IMR-90 (cell line): ENCODE measurements around the gene TCF20. TPM values are rescaled to one million over a fixed set of nuclear protein-coding genes. Genes with fewer than 3 reads are reported as not detected.

Experiments
- ATAC-seq: fragments of 200-7000 bp; cut with Tn5 transposase; 2 replicates; pipeline ENCODE4 v1.9.1; 2020; ENCODE audit warnings: low read depth, mild to moderate bottlenecking, moderate library complexity
- BruUV-seq: library from RNA; stranded (reverse); fragments of 400-500 nt; replicated peaks from 2 replicates; lab custom pipeline; 2021; lab: Mats Ljungman, UMichigan
- CTCF ChIA-PET: fragments of 300-600 bp; formaldehyde crosslinking; extraction: SDS; loops from one replicate; lab custom pipeline; 2021; ENCODE audit warnings: antibody characterized with exemption; lab: Yijun Ruan, JAX
- POLR2A ChIA-PET: fragments of 300-600 bp; sonication (Branson Sonifier 250); formaldehyde crosslinking; loops from one replicate; lab custom pipeline; 2022; ENCODE audit warnings: antibody characterized with exemption; ENCODE audit not compliant: unreplicated experiment; lab: Charles Lee
- DNase-seq: peaks from one replicate; pipeline ENCODE4 v3.0.0; 2013
- H2AFZ ChIP-seq: replicated peaks from 2 replicates; pipeline ENCODE3; 2013; ENCODE audit warnings: low read length, mild to moderate bottlenecking; ENCODE audit not compliant: poor library complexity
- H2AK5ac ChIP-seq: 2 replicates; pipeline ENCODE4 v1.6.1; 2013; ENCODE audit warnings: low read depth, low read length, inconsistent platforms
- H2AK9ac ChIP-seq: replicated peaks from 2 replicates; pipeline ENCODE3; 2013; ENCODE audit warnings: mild to moderate bottlenecking, low read depth, low read length, moderate library complexity; ENCODE audit not compliant: poor library complexity
- H2BK120ac ChIP-seq: 2 replicates; pipeline ENCODE4 v1.6.1; 2013; ENCODE audit warnings: low read depth, low read length, inconsistent platforms
- H2BK15ac ChIP-seq: 3 replicates; pipeline ENCODE4 v1.6.1; 2013; ENCODE audit warnings: low read depth, low read length, inconsistent platforms
- H2BK20ac ChIP-seq: 2 replicates; pipeline ENCODE4 v1.6.1; 2013; ENCODE audit warnings: low read depth, mild to moderate bottlenecking, inconsistent platforms, low read length, moderate library complexity
- H2BK5ac ChIP-seq: 2 replicates; pipeline ENCODE4 v1.6.1; 2013; ENCODE audit warnings: mild to moderate bottlenecking, low read depth, low read length, inconsistent platforms; ENCODE audit not compliant: poor library complexity, severe bottlenecking
- H3K14ac ChIP-seq: replicated peaks from 2 replicates; pipeline ENCODE4 v1.6.1; 2013; ENCODE audit warnings: low read depth, low read length, inconsistent platforms
- H3K18ac ChIP-seq: 2 replicates; pipeline ENCODE4 v1.6.1; 2013; ENCODE audit warnings: low read depth, low read length, control low read depth
- H3K23ac ChIP-seq: 2 replicates; pipeline ENCODE4 v1.6.1; 2013; ENCODE audit warnings: low read depth, low read length, inconsistent platforms
- H3K27ac ChIP-seq: 2 replicates; pipeline ENCODE4 v1.5.1; 2013; ENCODE audit warnings: mild to moderate bottlenecking, control low read depth, low read length; ENCODE audit not compliant: insufficient read depth
- H3K27me3 ChIP-seq: 2 replicates; pipeline ENCODE4 v1.6.1; 2013; ENCODE audit warnings: low read length; ENCODE audit not compliant: control insufficient read depth, insufficient read depth
- H3K36me3 ChIP-seq: 2 replicates; pipeline ENCODE4 v1.6.1; 2013; ENCODE audit warnings: low read length, mixed read lengths; ENCODE audit not compliant: control insufficient read depth, insufficient read depth
- H3K4ac ChIP-seq: 2 replicates; pipeline ENCODE4 v1.6.1; 2013; ENCODE audit warnings: low read depth, low read length, inconsistent platforms
- H3K4me1 ChIP-seq: 2 replicates; pipeline ENCODE4 v1.6.1; 2013; ENCODE audit warnings: low read length, mixed read lengths; ENCODE audit not compliant: control insufficient read depth, insufficient read depth
- H3K4me2 ChIP-seq: 2 replicates; pipeline ENCODE4 v1.6.1; 2013; ENCODE audit warnings: low read depth, mild to moderate bottlenecking, control low read depth, low read length, moderate library complexity
- H3K4me3 ChIP-seq: 2 replicates; pipeline ENCODE4 v1.5.1; 2013; ENCODE audit warnings: low read depth, mild to moderate bottlenecking, control low read depth, low read length, moderate library complexity; ENCODE audit not compliant: insufficient read depth
- H3K56ac ChIP-seq: 2 replicates; pipeline ENCODE4 v1.6.1; 2013; ENCODE audit warnings: low read length, inconsistent platforms; ENCODE audit not compliant: insufficient read depth; ENCODE audit errors: extremely low read depth
- H3K79me1 ChIP-seq, 2 experiments: 2 replicates each; pipeline ENCODE4 v1.6.1; 2013; ENCODE audit warnings: low read length in 2 of 2, inconsistent platforms in 1 of 2, low read depth in 1 of 2
- H3K9ac ChIP-seq: 2 replicates; pipeline ENCODE4 v1.6.1; 2013; ENCODE audit warnings: low read depth, low read length, control low read depth
- H3K9me1 ChIP-seq: 2 replicates; pipeline ENCODE4 v1.6.1; 2013; ENCODE audit warnings: low read length, inconsistent platforms; ENCODE audit not compliant: insufficient read depth
- H3K9me3 ChIP-seq: 2 replicates; pipeline ENCODE4 v1.6.1; 2013; ENCODE audit warnings: low read length; ENCODE audit not compliant: control insufficient read depth, insufficient read depth
- H4K20me1 ChIP-seq: 2 replicates; pipeline ENCODE4 v1.6.1; 2013; ENCODE audit warnings: low read length, inconsistent platforms; ENCODE audit not compliant: insufficient read depth
- H4K5ac ChIP-seq: 2 replicates; pipeline ENCODE4 v1.6.1; 2013; ENCODE audit warnings: mild to moderate bottlenecking, low read depth, low read length, control low read depth
- H4K8ac ChIP-seq, 2 experiments: 2 replicates each; pipeline ENCODE4 v1.6.1; 2013; ENCODE audit warnings: low read depth in 2 of 2, low read length in 2 of 2, control low read depth in 1 of 2, inconsistent platforms in 1 of 2
- H4K91ac ChIP-seq: 2 replicates; pipeline ENCODE4 v1.6.1; 2013; ENCODE audit warnings: low read depth, low read length, inconsistent platforms; ENCODE audit not compliant: insufficient read depth
- BHLHE40 ChIP-seq: fragments of 150-350 bp; IDR thresholded peaks from 2 replicates; pipeline ENCODE4 v1.6.1; 2016; ENCODE audit warnings: mild to moderate bottlenecking, low read depth, low read length
- CEBPB ChIP-seq: IDR thresholded peaks from 2 replicates; pipeline ENCODE4 v1.6.1; 2012; ENCODE audit warnings: low read depth, low read length, improper control_type of control experiment
- CHD1 ChIP-seq: IDR thresholded peaks from 2 replicates; pipeline ENCODE4 v1.6.1; 2012; ENCODE audit warnings: low read depth, low read length, improper control_type of control experiment
- FOS ChIP-seq: fragments of 150-350 bp; IDR thresholded peaks from 2 replicates; pipeline ENCODE4 v1.6.1; 2016; ENCODE audit warnings: low read depth, low read length
- MAFK ChIP-seq: IDR thresholded peaks from 2 replicates; pipeline ENCODE4 v1.6.1; 2012; ENCODE audit warnings: low read depth, low read length, improper control_type of control experiment
- MXI1 ChIP-seq: IDR thresholded peaks from 2 replicates; pipeline ENCODE4 v1.6.1; 2012; ENCODE audit warnings: low read depth, mild to moderate bottlenecking, low read length, moderate library complexity, borderline replicate concordance
- NFE2L2 ChIP-seq: fragments of 150-350 bp; IDR thresholded peaks from 2 replicates; pipeline ENCODE4 v1.6.1; 2016; ENCODE audit warnings: low read depth, mild to moderate bottlenecking, low read length
- POLR2A ChIP-seq: IDR thresholded peaks from 2 replicates; pipeline ENCODE4 v1.6.1; 2012; ENCODE audit warnings: mild to moderate bottlenecking, low read depth, low read length
- RAD21 ChIP-seq: IDR thresholded peaks from 2 replicates; pipeline ENCODE4 v1.6.1; 2012; ENCODE audit warnings: low read length, improper control_type of control experiment
- RCOR1 ChIP-seq: IDR thresholded peaks from 2 replicates; pipeline ENCODE4 v1.6.1; 2012; ENCODE audit warnings: mild to moderate bottlenecking, low read length, improper control_type of control experiment; ENCODE audit not compliant: insufficient replicate concordance
- RFX5 ChIP-seq: IDR thresholded peaks from 2 replicates; pipeline ENCODE4 v1.8.0; 2012; ENCODE audit warnings: low read depth, mild to moderate bottlenecking, low read length, moderate library complexity
- SMC3 ChIP-seq: fragments of 150-350 bp; IDR thresholded peaks from 2 replicates; pipeline ENCODE4 v1.6.1; 2016; ENCODE audit warnings: low read depth, mild to moderate bottlenecking, antibody characterized with exemption, low read length, moderate library complexity
- WGBS, 2 experiments: methylation state at CpG; one replicate each; pipeline versions ENCODE4 v1.1.5 to v1.1.7; 2013; ENCODE audit warnings: missing lambda C conversion rate in 2 of 2; ENCODE audit not compliant: insufficient read length in 1 of 2; ENCODE audit errors: extremely low coverage in 2 of 2; 5-methylcytosine and 5-hydroxymethylcytosine counted together
- dilution Hi-C: fragments of 300-500 bp; cut with HindIII; formaldehyde crosslinking; loops from one replicate; pipeline ENCODE4 v1.14.3; 2018; ENCODE audit warnings: low sequenced_read_pairs; ENCODE audit not compliant: unreplicated experiment
- in situ Hi-C: fragments of 300-500 bp; cut with MboI; formaldehyde crosslinking; loops from 3 replicates; pipeline ENCODE4 v1.14.3; 2019; ENCODE audit warnings: low sequenced_read_pairs, inconsistent platforms, mixed read lengths
- intact Hi-C: fragments of 100-400 bp; cut with micrococcal nuclease; formaldehyde crosslinking; loops from 2 replicates; pipeline ENCODE4 v1.10.0; 2022
- polyA plus RNA-seq, 3 experiments: library from polyadenylated mRNA; depleted of rRNA; stranded (reverse); fragments of >200 nt; gene quantifications; 2 replicates each; pipeline ENCODE4 v1.2.3, GENCODE V29; 2012; ENCODE audit warnings: low replicate concordance in 1 of 3
- total RNA-seq: library from RNA; depleted of rRNA; stranded (reverse); fragments of >200 nt; gene quantifications from 2 replicates; pipeline ENCODE4 v1.2.3, GENCODE V29; 2012
- TF ChIP-seq, protein P1 (sequence below): fragments of 150-350 bp; IDR thresholded peaks from 2 replicates; pipeline ENCODE4 v1.6.1; 2016; ENCODE audit warnings: low read depth, mild to moderate bottlenecking, low read length, moderate library complexity, borderline replicate concordance
- TF ChIP-seq, protein P2 (sequence below): conservative IDR thresholded peaks from 2 replicates; pipeline ENCODE4 v1.5.1; 2012; ENCODE audit warnings: mild to moderate bottlenecking, low read depth, low read length, improper control_type of control experiment
- TF ChIP-seq, protein P3 (sequence below): fragments of 150-350 bp; IDR thresholded peaks from 2 replicates; pipeline ENCODE4 v1.6.1; 2017; ENCODE audit warnings: mild to moderate bottlenecking, antibody characterized with exemption, low read length, low read depth

TCF20 gene
- total and polyA plus RNA-seq, 2 of the 4 experiments (the other 2 are of a cell fraction) = 8.9 to 23.7 TPM

DNA sequence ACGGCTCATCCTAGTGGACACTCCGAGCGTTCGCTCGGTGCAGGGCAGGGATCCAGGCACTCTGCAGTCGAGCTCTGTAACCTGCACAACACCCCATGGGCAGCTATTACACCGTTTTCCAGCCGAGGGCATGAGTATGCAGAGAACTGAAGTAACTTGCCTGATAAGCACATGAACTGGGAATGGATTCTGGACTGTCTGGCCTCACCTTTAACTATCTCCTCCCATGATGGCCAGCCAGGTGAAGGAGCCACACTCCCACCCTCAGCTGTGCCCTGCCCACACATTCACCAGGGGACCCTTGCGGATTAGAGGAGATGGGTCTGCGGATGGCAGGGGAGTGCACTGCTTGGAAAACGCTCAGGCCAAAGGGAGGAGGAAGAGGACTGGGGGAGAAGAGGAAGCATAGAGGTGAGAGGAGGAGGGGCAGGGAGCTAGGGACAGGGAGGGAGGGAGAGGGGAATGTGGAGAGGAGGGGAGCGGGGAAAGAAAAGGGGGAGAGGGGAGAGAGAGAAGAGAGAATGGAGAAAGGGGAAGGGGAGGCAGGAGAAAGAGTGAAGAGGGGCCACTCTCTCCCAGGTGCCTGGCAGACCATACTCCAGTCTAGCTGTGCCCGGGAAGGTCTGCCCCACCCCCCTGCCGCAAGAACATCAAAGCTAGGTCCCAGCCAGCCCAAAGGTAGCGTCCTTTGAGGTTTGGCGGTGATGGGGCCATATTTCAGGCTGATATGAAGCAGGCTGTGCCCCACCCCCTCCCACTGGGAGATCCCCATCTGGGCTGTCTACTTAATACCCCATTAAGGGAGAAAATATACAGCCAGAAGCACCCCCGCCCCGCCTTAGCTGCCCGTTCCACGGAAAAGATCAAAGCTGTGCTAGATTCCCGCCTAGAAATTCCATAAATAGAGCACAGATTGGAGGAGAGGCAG lies 33.2 kb upstream of the TCF20 start:
- Histone ChIP-seq H2AK5ac (no peak overlapping the region), H4K20me1 (no peaks in the 10 kb centered on the region; the same call in 1 of the 2 replicates), H3K79me1 (no peaks in the 10 kb centered on the region), H3K56ac (no peak overlapping the region), H3K27me3 (peaks cover 36% of the 10 kb centered on the region), H2BK20ac (no peak overlapping the region), H3K23ac (no peak overlapping the region), H3K9ac (no peak overlapping the region), H2BK5ac (no peak overlapping the region), H4K5ac (no peak overlapping the region), H3K14ac (no peak overlapping the region), H3K4me3 (no peak overlapping the region), H2BK15ac (no peak overlapping the region), H3K36me3 (no peaks in the 10 kb centered on the region), H3K4ac (no peak overlapping the region), H2BK120ac (no peak overlapping the region), H2AK9ac (no peak overlapping the region), H4K91ac (no peak overlapping the region), H3K4me2 (no peak overlapping the region), H3K18ac (no peak overlapping the region), H3K4me1 (peaks cover 2% of the 10 kb centered on the region; the same call in 1 of the 2 replicates), H3K9me1 (no peaks in the 10 kb centered on the region), H2AFZ (no peak overlapping the region), H4K8ac (no peak overlapping the region), H3K9me3 (no peaks in the 10 kb centered on the region), H3K27ac (no peak overlapping the region)
- ChIA-PET POLR2A (no interaction called here), CTCF (no interaction called here)
- in situ Hi-C loops = no loop called here
- WGBS, 2 experiments = 35% methylated on average over 5 of the region's 21 CpGs; no CpG with 5 or more reads in 1 of the 2 experiments
- dilution Hi-C loops = no loop called here
- ATAC-seq (no peak), DNase-seq (no peak)
- BruUV-seq = no TSS peak
- intact Hi-C loops = no loop called here
- no peak for TF ChIP-seq BHLHE40
- TF ChIP-seq FOS = no peak
- TF ChIP-seq, protein P1, sequence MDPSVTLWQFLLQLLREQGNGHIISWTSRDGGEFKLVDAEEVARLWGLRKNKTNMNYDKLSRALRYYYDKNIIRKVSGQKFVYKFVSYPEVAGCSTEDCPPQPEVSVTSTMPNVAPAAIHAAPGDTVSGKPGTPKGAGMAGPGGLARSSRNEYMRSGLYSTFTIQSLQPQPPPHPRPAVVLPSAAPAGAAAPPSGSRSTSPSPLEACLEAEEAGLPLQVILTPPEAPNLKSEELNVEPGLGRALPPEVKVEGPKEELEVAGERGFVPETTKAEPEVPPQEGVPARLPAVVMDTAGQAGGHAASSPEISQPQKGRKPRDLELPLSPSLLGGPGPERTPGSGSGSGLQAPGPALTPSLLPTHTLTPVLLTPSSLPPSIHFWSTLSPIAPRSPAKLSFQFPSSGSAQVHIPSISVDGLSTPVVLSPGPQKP = no peak
- no peak for TF ChIP-seq MAFK
- no peak for TF ChIP-seq MXI1
- TF ChIP-seq CHD1 = no peak
- TF ChIP-seq, protein P2, sequence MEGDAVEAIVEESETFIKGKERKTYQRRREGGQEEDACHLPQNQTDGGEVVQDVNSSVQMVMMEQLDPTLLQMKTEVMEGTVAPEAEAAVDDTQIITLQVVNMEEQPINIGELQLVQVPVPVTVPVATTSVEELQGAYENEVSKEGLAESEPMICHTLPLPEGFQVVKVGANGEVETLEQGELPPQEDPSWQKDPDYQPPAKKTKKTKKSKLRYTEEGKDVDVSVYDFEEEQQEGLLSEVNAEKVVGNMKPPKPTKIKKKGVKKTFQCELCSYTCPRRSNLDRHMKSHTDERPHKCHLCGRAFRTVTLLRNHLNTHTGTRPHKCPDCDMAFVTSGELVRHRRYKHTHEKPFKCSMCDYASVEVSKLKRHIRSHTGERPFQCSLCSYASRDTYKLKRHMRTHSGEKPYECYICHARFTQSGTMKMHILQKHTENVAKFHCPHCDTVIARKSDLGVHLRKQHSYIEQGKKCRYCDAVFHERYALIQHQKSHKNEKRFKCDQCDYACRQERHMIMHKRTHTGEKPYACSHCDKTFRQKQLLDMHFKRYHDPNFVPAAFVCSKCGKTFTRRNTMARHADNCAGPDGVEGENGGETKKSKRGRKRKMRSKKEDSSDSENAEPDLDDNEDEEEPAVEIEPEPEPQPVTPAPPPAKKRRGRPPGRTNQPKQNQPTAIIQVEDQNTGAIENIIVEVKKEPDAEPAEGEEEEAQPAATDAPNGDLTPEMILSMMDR = no peak
- no peak for TF ChIP-seq NFE2L2
- TF ChIP-seq POLR2A = no peak
- TF ChIP-seq RAD21 = no peak
- TF ChIP-seq RFX5 = no peak
- TF ChIP-seq SMC3 = no peak
- TF ChIP-seq CEBPB = no peak
- TF ChIP-seq, protein P3, sequence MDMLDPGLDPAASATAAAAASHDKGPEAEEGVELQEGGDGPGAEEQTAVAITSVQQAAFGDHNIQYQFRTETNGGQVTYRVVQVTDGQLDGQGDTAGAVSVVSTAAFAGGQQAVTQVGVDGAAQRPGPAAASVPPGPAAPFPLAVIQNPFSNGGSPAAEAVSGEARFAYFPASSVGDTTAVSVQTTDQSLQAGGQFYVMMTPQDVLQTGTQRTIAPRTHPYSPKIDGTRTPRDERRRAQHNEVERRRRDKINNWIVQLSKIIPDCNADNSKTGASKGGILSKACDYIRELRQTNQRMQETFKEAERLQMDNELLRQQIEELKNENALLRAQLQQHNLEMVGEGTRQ = no peak
- TF ChIP-seq RCOR1 = no peak
